ENCODE data around the gene ASPG.

ASPG gene

DNA sequence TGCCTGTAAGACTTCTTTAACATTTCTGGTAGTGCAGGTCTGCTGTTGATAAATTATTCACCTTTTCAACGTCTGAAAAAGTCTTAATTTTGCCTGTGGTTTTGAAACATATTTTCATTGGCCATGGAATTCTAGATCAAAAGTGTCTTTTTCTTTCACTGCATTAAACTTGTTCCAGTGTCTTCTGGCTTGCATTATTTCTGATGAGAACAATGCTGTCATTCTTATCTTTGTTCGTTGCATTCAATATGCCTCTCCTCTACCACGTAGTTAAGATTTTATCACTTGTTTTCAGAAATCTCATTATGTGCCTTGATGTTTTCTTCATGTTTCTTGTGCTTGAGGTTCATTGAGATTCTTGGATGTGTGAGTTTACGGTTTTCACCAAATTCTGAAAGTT is 39.5 kb downstream of the ASPG start:
- TF ChIP-seq EZH2 (optimal IDR thresholded peaks at IDR 0.05; ENCODE audit: low read depth, low read length) (no peak), EZH2phosphoT487 (IDR thresholded peaks at IDR 0.05; ENCODE audit: low read length) (no peak)
- TF ChIP-seq, protein P1, sequence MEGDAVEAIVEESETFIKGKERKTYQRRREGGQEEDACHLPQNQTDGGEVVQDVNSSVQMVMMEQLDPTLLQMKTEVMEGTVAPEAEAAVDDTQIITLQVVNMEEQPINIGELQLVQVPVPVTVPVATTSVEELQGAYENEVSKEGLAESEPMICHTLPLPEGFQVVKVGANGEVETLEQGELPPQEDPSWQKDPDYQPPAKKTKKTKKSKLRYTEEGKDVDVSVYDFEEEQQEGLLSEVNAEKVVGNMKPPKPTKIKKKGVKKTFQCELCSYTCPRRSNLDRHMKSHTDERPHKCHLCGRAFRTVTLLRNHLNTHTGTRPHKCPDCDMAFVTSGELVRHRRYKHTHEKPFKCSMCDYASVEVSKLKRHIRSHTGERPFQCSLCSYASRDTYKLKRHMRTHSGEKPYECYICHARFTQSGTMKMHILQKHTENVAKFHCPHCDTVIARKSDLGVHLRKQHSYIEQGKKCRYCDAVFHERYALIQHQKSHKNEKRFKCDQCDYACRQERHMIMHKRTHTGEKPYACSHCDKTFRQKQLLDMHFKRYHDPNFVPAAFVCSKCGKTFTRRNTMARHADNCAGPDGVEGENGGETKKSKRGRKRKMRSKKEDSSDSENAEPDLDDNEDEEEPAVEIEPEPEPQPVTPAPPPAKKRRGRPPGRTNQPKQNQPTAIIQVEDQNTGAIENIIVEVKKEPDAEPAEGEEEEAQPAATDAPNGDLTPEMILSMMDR (IDR thresholded peaks at IDR 0.05; ENCODE audit: low read length) = no peak
- Histone ChIP-seq H3K27ac (ENCODE audit: low read length) (no peak overlapping the region), H3F3A (ENCODE audit: insufficient read depth, low read length) (no peaks in the 10 kb centered on the region), H3K9me2 (replicated peaks; ENCODE audit: insufficient read depth, low read length) (no peaks in the 10 kb centered on the region), H3K79me2 (ENCODE audit: low read length) (no peaks in the 10 kb centered on the region), H3K4me2 (ENCODE audit: low read depth, low read length) (no peak overlapping the region), H3K4me1 (ENCODE audit: low read length) (no peaks in the 10 kb centered on the region), H4K20me1 (ENCODE audit: insufficient read depth, low read length) (no peaks in the 10 kb centered on the region), H3K9me3 (replicated peaks; ENCODE audit: insufficient read depth, low read length) (no peaks in the 10 kb centered on the region), H3K36me3 (replicated peaks; ENCODE audit: insufficient read depth, low read length) (no peaks in the 10 kb centered on the region), H3K27me3 (replicated peaks; ENCODE audit: insufficient read depth, low read length) (peaks cover 11% of the 10 kb centered on the region), H2AFZ (ENCODE audit: low read length) (no peak overlapping the region), H3K4me3 (ENCODE audit: low read length) (no peak overlapping the region), H3K9ac (ENCODE audit: low read length) (no peak overlapping the region)
- no peak for DNase-seq

GRCh38 chr14:104126753-104127152 is 41.3 kb downstream of the ASPG start:
- Histone ChIP-seq H3K9me3 (replicated peaks; ENCODE audit: insufficient read depth, low read length) (no peaks in the 10 kb centered on the region), H3K79me2 (ENCODE audit: low read length) (no peaks in the 10 kb centered on the region), H2AFZ (ENCODE audit: low read length) (no peak overlapping the region), H3F3A (ENCODE audit: insufficient read depth, low read length) (no peaks in the 10 kb centered on the region), H4K20me1 (ENCODE audit: insufficient read depth, low read length) (no peaks in the 10 kb centered on the region), H3K9ac (ENCODE audit: low read length) (no peak overlapping the region), H3K27ac (ENCODE audit: low read length) (no peak overlapping the region), H3K36me3 (replicated peaks; ENCODE audit: insufficient read depth, low read length) (no peaks in the 10 kb centered on the region), H3K4me1 (ENCODE audit: low read length) (no peaks in the 10 kb centered on the region), H3K9me2 (replicated peaks; ENCODE audit: insufficient read depth, low read length) (no peaks in the 10 kb centered on the region), H3K27me3 (replicated peaks; ENCODE audit: insufficient read depth, low read length) (peaks cover 11% of the 10 kb centered on the region), H3K4me2 (ENCODE audit: low read depth, low read length) (no peak overlapping the region), H3K4me3 (ENCODE audit: low read length) (no peak overlapping the region)
- TF ChIP-seq EZH2phosphoT487 (IDR thresholded peaks at IDR 0.05; ENCODE audit: low read length) = no peak
- TF ChIP-seq EZH2 (optimal IDR thresholded peaks at IDR 0.05; ENCODE audit: low read depth, low read length) = no peak
- TF ChIP-seq, protein P1 (IDR thresholded peaks at IDR 0.05; ENCODE audit: low read length) = no peak
- DNase-seq = no peak

- H3K4me2 ChIP-seq (ENCODE audit: low read depth, low read length) = no peak overlapping the region
- no peak overlapping the region for H3K27ac ChIP-seq (ENCODE audit: low read length)
- no peaks in the 10 kb centered on the region for H3K9me2 ChIP-seq (replicated peaks; ENCODE audit: insufficient read depth, low read length)
- H4K20me1 ChIP-seq (ENCODE audit: insufficient read depth, low read length) = no peaks in the 10 kb centered on the region
- no peak for DNase-seq
- H3K79me2 ChIP-seq (ENCODE audit: low read length) = no peaks in the 10 kb centered on the region
- H3K4me1 ChIP-seq (ENCODE audit: low read length) = no peaks in the 10 kb centered on the region
- peaks cover 18% of the 10 kb centered on the region for H3K27me3 ChIP-seq (replicated peaks; ENCODE audit: insufficient read depth, low read length)
- no peak for TF ChIP-seq EZH2 (optimal IDR thresholded peaks at IDR 0.05; ENCODE audit: low read depth, low read length)
- TF ChIP-seq EZH2phosphoT487 (IDR thresholded peaks at IDR 0.05; ENCODE audit: low read length) = no peak
- TF ChIP-seq, protein P1 (IDR thresholded peaks at IDR 0.05; ENCODE audit: low read length) = no peak
- no peaks in the 10 kb centered on the region for H3K9me3 ChIP-seq (replicated peaks; ENCODE audit: insufficient read depth, low read length)
- no peak overlapping the region for H3K4me3 ChIP-seq (ENCODE audit: low read length)
- H3K9ac ChIP-seq (ENCODE audit: low read length) = no peak overlapping the region
- H2AFZ ChIP-seq (ENCODE audit: low read length) = no peak overlapping the region
- no peaks in the 10 kb centered on the region for H3K36me3 ChIP-seq (replicated peaks; ENCODE audit: insufficient read depth, low read length)
- H3F3A ChIP-seq (ENCODE audit: insufficient read depth, low read length) = no peaks in the 10 kb centered on the region
Observed at GRCh38 chr14:104128981-104129380, 43.5 kb downstream of the ASPG start.
